Measurements from ENCODE around the gene TBC1D4.

GRCh38 chr13:75407998-75408397, 74.0 kb downstream of the TBC1D4 start:
- TF ChIP-seq ETV6 (conservative IDR thresholded peaks at IDR 0.05 in 1 of 2, IDR thresholded peaks at IDR 0.05 in 1 of 2; ENCODE audit: borderline replicate concordance in 1 of 2, low read depth in 1 of 2), result no peak
- no peak for TF ChIP-seq RAD21 (IDR thresholded peaks at IDR 0.05; ENCODE audit: insufficient read depth, low read depth, low read length)
- no peak for TF ChIP-seq USF1 (IDR thresholded peaks at IDR 0.05; ENCODE audit: borderline replicate concordance, extremely low read length, insufficient read depth, low read depth, low read length)
- no peak for TF ChIP-seq ZBTB40 (IDR thresholded peaks at IDR 0.05; ENCODE audit: borderline replicate concordance)
- TF ChIP-seq POLR2A (IDR thresholded peaks at IDR 0.05; ENCODE audit: low read depth, low read length), result no peak
- TF ChIP-seq CREB1 (IDR thresholded peaks at IDR 0.05; ENCODE audit: low read depth), result no peak
- TF ChIP-seq CTCF (IDR thresholded peaks at IDR 0.05 in 2 of 3, conservative IDR thresholded peaks at IDR 0.05 in 1 of 3; ENCODE audit: control insufficient read depth in 2 of 3, extremely low read depth in 1 of 3, insufficient read depth in 1 of 3, low read depth in 3 of 3, low read length in 3 of 3), result no peak
- no peak for TF ChIP-seq CHD2 (IDR thresholded peaks at IDR 0.05; ENCODE audit: borderline replicate concordance, low read depth, low read length)
- TF ChIP-seq IRF3 (IDR thresholded peaks at IDR 0.05), result no peak
- no peak for TF ChIP-seq MXI1 (IDR thresholded peaks at IDR 0.05; ENCODE audit: low read depth, low read length)
- no peak for TF ChIP-seq ZBED1 (IDR thresholded peaks at IDR 0.05; ENCODE audit: borderline replicate concordance)
- TF ChIP-seq POU2F2 (IDR thresholded peaks at IDR 0.05; ENCODE audit: borderline replicate concordance, low read depth, low read length), result no peak
- TF ChIP-seq CEBPZ (IDR thresholded peaks at IDR 0.05; ENCODE audit: low read depth, low read length), result no peak

Measured in GM12878 (cell line).